ENCODE data around the gene ATL2.
"Not testable (repeated sequence)": the region's sequence is repeated elsewhere in the genome, so short reads cannot be mapped to it uniquely, and the experiment has no call there.

ATL2 gene

DNA sequence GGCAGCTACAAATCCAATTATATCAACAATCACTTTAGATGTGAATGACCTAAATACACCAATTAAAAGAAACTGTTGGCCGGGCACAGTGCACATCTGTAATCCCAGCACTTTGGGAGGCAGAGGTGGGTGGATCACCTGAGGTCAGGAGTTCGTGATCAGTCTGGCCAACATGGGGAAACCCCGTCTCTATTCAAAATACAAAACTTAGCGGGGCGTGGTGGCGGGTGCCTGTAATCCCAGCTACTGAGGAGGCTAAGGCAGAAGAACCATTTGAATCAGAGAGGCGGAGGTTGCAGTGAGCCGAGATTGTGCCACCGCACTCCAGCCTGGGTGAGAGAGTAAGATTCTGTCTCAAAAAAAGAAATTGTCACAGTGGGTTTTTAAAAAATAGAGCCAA is 49.5 kb downstream of the ATL2 start:
- no peak for DNase-seq (ENCODE audit: low read depth)

DNA sequence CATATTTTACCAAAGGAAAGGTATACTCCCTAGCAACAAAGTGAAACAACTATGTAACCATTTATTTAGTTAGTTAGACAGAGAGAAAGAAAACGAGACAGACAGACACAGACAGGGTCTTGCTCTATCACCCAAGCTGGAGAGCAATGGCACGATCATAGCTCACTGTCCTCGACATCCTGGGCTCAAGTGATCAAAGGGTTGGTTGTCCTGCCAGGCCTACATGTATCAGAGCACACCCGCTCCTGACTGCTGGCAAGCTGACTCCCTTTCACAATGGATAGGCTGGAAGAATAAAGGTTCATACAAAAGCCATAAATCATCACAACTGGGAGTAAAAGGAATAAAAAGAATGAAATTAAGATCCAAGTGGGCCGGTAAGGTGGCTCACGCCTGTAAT is 53.5 kb downstream of the ATL2 start:
- DNase-seq (ENCODE audit: low read depth): no peak

DNA sequence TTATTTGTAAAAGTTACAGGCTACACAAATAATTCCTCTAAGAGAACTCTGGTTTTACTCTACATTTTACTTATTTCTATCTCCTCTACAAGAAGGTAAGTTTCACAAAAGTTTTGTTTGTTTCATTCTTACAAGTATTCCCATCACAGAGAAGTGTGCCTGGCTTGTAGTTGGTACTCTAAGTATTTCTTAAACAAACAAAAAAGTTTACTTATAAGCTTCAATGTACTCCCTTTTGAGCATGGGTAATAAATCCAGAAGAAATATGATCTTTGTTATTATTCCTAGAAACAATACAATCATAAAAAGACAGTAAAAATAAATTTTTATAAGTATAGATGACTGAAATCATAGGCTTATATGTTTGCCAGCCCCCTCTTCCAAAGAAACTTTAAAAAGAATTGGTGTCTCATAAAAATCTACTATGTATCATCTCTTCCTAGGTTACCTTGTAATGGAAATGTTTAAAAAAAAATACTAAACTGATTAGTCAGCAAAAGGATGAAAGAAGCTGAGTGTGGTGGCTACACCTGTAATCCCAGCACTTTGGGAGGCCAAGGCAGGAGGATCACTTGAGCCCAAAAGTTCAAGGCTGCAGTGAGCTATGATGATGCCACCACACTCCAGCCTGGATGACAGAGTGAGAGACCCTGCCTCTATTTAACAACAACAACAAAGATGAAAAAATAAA is 54.7 kb downstream of the ATL2 start:
- DNase-seq (ENCODE audit: low read depth): no peak

DNA sequence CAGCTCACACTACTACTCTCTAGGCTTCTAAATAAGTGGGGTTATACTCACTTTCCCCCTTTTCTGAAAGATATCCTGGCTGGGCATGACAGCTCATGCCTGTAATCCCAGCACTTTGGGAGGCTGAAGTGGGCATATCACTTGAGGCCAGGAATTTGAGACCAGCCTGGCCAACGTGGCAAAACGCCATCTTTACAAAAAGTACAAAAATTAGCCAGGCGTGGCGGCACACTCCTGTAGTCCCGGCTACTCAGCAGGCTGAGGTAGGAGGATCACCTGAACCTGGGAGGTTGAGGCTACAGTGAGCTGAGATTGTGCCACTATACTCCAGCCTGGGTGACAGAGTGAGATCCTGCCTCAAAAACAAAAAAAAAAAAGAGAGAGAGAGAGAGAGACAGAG is 57.8 kb downstream of the ATL2 start:
- DNase-seq (ENCODE audit: low read depth): not testable (repeated sequence)

DNA sequence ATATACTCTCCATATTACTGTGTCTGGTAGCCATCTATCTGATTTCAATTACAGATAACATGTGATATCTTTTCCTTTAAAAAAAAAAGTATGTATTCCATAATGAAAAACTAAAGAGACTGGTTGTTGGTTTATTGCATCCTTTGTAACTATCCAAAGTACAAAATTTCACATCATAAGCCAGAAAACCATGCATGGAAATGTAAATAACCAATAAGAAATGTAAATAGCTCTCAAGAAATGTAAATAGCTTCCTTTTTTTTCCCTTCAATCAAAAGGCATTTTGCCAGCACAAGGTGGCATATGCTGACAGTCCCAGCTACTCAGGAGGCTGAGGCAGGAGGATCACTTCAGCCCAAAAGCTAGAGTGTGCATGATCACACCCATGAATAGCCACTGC is 59.3 kb downstream of the ATL2 start:
- DNase-seq (ENCODE audit: low read depth): no peak

DNA sequence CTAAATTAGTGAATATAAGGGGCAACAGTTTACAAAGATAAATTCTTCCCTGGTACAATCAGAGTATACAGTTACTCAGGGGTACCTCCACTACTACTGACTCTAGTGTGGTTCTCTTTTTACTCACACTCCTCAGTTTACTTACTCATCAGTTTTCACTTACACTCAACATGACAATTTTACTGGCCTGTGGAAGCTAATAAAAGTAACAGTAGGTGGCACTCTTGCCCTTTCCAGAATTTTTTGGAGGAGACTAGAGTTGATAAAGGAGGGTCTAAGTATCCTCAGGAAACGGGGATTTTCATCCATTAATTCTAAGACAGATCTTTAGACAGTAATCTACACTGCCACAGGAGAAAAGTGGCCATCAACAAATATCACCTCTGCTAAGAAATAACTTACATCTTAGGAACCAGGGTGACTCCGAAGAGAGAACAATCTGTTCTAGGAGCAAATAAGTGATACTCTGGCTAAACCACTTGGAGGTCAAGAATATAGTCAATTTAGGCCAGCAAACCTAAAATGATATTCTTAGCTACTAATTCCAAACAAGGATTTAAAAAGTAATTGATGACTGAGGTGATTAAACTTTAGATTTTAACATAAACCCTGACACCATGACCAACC is 61.3 kb downstream of the ATL2 start:
- no peak for DNase-seq (ENCODE audit: low read depth)

DNA sequence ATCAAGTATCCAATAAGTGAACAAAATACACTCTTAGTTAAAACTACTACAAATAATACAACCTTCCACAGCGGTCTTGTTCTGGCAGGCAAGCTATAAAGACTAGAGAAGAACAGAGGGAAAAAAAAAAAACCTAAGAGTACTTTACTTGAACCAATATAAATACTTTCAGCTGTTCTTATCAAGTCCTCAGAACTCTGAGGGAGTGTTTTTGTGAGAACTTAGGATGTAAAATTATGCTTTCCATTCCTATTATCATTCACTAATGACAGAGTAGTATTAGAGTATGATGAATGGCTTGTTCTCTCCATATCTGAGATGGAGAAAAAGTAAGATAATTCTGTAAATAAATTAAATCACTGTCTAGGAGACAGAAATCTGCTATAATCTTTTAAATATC is 68.3 kb downstream of the ATL2 start:
- no peak for DNase-seq (ENCODE audit: low read depth)

DNA sequence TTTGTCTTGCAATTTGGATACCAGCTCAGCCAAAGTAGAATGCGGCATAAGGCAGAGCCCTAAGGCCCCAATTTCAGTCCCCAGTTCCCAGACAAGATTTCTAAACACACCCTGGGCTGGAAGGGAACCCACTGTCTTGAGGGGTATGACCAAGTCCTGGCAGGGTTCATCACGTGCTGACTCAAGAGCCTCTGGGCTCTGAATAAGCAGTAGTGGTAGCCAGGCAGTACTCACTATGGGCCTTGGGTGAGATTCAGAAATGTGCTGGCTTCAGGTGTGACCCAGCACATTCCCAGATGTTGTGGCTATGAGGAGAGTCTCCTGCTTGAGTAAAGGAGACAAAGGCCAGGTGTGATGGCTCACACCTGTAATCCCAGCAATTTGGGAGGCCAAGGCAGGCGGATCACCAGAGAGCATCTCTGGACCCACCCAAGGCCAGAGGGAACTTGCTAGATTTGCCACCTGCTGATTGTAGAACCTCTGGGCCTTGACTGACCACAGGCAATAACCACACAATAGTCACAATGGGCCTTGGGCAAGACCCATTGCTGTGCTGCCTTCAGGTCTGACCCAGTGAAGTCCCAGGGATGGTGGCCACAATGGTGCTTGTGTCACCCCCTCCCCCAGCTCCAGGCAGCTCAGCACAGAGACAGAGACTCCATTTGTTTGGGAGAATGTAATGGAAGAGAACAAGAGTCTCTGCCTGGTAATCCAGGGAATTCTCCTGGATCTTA is 74.9 kb downstream of the ATL2 start:
- no peak for DNase-seq (ENCODE audit: low read depth)

DNA sequence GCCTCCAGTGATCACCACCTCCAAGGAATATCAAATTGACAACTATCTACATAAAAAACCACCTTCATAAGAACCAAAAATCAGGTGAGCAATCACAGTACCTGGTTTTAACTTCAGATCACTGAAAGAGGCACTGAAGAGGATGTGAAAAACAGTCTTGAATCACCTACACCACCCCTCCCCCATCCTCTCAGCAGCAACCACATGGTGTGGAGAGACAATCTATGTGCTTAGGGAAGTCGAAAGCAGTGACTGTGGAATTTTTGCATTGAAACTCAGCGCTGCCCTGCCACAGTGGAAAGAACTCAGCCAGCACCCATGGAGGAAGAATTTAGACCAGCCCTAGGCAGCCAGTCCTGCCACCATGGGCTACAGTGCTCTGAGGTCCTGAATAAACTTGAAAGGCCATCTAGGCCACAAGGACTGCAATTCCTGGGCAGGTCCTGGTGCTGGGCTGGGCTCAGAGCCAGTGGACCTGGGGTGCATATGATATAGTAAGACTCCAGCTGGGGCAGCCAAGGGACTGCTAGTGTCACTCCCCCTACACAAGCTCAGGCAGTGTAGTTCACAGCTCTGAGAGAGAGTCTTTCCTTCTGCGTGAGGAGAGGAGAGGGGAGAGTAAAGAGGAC is 75.6 kb downstream of the ATL2 start:
- no peak for DNase-seq (ENCODE audit: low read depth)

DNA sequence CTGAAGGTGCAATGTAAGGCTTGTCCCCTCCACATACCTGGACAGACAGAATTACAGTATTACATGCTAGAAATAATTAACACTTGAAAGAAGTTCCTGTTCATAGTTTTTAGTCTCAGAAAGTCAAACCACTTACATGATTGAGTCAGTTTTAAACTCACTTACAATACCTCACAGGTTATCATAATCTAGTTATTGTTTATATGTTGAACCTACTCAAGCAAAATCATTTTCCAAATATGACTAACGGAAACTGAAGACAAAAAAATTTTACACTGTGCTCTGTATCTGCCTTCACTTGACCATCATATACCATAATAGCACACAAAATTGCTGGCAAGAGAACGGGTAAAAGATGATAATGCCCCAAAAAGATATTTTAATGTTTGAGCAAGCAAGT is 78.5 kb downstream of the ATL2 start:
- DNase-seq (ENCODE audit: low read depth): no peak

DNA sequence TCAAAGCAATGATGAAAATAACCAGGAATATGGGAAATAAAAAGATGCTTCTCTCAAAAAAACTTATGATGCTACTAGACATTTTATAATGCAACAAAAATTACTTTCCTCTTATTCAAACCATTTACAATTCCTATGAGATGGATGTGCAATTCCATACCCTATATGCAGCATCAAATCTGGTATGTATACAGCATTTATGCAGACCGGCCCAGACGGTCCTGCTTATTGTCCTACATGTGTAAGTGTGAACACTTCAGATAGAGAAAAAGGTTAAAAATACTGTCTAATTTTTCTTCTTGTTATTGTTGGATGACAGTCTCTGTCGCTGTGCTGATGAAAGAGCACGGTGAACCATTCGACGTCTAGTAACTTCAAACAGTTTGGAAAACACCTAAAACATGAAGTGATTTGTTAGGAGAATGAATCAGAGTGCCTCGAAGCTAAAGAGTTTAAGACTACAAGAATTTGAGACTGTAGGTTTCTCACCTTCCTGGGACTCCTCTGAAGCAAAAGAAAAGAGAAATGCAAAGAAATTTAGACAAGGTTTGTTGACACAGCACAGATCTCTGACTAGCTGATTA is 80.8 kb downstream of the ATL2 start:
- DNase-seq (ENCODE audit: low read depth): no peak

DNA sequence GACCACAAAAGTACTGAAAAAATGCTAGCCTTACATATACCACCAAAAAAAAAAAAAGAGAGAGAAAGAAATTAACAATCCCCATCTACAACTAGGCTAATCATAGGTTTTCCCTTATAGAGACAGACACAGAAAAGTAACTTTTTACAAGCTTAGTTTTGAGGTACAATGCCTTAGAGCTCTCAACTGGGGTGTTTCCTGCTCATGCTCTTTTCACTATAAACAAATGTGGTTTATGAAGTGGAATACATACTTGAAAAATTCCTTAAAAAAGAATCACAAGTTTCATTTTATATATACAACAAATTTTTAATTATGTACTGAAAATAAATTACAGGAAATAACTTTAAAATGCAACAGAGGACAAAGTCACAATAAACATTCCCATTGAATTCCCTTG is 82.5 kb downstream of the ATL2 start:
- DNase-seq (ENCODE audit: low read depth): no peak

DNA sequence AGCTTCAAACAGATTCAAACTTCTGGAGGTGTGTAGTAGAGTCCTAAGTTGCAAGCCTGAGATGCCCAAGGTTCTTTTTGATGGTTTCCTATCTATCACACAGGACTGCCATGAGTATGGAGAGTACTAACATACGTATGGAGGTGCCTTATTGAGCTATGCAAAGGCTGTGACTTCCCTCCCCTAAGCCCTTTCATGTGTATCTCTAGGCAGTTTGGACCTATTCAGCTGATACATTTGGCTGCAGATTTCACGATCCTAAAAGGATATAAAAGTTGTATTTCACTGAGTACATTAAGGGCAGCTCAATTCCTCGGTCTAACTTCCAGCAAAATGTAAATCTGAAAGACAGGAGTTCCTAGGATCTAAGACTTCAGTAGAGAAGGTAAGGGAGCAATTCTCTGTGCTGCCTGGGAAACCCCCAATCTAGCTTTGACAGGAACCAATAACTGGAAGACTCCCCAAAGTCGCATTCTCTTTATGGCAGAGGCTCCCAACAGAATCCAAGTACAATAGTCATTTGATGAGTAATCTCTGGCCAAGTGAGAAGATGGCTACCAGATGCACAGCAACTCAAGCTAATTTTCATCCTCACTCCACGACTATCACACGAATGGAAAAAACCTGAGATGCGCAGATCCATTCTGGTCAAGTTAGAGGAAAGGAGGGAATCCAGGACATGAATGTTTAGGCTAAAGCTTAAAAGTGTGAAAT is 83.8 kb downstream of the ATL2 start:
- no peak for DNase-seq (ENCODE audit: low read depth)

DNA sequence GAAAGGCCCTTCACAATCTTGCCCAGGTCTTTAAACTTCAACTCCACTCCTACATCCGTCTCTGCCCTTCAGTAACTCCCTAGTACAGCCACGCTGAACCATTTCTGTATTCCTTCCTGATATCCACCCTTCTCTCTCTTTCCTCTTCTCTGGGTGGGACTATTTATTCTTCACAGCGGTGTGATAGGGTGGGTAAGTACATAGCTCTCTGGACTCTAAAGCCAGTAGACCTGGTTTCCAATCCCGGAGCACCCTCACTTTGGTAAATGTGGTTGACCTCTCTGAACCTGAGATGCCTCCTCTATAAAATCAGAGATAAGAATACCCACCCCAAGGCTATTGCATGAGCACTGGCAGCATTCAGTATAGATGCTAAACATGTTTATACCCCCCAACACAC is 86.7 kb downstream of the ATL2 start:
- no peak for DNase-seq (ENCODE audit: low read depth)

DNA sequence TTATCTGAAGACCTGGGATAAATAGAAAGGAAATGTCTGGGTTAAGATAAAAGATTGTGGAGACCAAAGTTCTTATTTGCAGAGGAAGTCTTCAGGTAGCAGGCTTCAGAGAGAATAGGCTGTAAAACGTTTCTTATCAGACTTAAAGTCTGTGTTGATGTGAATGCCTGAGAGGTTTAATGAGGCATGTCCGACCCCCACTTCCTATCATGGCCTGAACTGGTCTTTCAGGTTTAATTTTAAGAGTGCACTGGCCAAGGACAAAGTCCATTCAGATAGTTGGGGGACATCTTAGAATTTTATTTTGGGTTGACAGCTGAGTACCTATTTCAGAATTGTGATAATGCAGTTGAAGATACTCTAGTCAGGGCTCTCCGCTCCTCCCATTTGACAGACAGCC is 92.1 kb downstream of the ATL2 start:
- no peak for DNase-seq (ENCODE audit: low read depth)

DNA sequence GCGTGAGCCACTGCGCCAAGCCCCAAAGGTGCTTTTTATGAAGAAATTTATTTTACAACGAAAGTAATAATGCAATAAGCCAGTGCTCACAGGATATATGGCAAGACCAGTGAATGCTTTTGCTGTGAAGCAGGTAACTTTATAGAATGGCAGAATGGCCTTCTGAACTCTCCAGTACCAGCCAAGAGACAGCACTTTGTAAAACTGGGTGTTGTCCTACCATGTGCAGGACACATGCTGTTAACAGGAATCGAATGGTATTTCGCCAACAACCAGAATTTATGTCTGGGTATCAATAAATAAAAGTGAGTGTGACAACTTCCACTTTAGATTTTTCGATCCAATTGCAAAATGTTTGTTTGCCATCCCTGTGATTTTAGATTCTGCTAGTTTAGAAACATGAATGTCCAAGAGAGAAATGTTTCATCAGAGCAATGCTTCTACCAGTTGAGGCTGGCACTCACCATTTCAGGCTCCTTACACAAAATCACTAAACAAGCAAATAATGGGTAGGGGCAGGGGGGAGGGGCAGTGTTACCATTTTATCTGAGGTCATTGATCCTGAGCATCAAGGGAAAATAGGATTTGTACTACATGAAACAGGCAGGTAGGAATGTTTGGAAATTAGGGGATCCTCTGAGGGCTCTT is 95.9 kb downstream of the ATL2 start:
- DNase-seq (ENCODE audit: low read depth): no peak

DNA sequence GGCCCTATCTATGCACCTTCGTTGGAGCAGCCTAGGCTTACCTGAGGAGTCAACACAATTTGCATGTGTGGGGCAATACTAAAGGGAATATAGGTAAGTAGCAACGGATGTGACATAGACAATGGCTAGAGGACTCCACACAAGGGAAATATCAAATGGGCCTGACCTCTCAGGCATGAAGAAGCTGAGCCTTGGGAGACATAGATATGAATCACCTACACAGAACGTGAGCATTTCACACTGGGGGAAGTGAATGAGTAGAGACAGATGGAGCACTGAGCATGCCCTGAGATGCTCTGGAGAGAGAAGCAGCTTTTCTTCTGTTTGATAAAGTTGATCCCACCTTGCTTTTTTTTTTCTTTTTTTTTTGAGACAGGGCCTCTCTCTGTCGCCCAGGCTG is 97.9 kb downstream of the ATL2 start:
- DNase-seq (ENCODE audit: low read depth): no peak

DNA sequence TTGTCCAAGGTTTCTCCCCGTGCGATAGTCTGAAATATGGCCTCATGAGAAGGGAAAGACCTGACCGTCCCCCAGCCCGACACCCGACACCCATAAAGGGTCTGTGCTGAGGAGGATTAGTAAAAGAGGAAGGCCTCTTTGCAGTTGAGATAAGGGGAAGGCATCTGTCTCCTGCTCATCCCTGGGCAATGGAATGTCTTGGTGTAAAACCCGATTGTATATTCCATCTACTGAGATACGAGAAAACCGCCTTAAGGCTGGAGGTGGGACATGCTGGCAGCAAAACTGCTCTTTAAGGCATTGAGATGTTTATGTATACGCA is 99.0 kb downstream of the ATL2 start:
- DNase-seq (ENCODE audit: low read depth): not testable (repeated sequence)

DNA sequence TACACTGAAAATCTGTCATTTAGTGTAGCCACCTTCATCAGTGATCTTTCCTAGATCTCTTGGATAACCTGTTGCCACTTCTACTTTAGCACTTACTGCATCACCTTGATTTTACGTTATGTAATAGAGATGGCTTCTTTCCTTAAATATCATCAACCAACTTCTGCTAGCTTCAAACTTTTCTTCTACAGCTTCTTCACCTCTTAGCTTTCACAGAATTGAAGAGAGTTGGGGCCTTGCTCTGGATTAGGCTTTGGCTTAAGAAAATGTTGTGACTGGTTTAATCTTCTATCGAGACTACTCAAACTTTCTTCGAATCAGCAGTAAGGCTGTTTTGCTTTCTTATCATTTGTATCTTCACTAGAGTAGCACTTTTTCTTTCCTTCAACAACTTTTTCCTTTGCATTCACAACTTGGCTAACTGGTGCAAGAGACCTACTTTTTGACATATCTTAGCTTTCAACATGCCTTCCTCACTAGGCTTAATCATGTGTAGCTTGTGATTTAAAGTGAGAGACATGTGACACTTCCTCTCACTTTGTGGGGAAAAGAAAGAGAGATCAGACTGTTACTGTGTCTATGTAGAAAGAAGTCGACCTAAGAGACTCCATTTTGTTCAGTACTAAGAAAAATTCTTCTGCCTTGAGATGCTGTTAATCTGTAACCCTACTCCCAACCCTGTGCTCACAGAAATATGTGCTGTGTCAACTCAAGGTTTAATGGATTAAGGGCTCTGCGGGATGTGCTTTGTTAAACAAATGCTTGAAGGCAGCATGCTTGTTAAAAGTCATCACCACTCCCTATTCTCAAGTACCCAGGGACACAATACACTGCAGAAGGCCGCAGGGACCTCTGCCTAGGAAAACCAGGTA is 99.6 kb downstream of the ATL2 start:
- no peak for DNase-seq (ENCODE audit: low read depth)
